PC-3 (cell line): Measurements from ENCODE around the gene CAPZB. TPM values are rescaled to one million over a fixed set of nuclear protein-coding genes. Genes with fewer than 3 reads are reported as not detected.

ENCODE experiments used
- ATAC-seq: fragments of 200-7000 bp; cut with Tn5 transposase; 2 replicates; pipeline ENCODE4 v1.9.1; 2020; ENCODE audit warnings: mild to moderate bottlenecking, moderate library complexity
- BruUV-seq: library from RNA; stranded (reverse); fragments of 400-500 nt; replicated peaks from 2 replicates; lab custom pipeline; 2021; lab: Mats Ljungman, UMichigan
- CTCF ChIA-PET: fragments of 300-600 bp; sonication (Branson Sonifier 250); formaldehyde crosslinking; loops from one replicate; lab custom pipeline; 2022; ENCODE audit warnings: antibody characterized with exemption; lab: Charles Lee
- POLR2A ChIA-PET: fragments of 300-600 bp; sonication (Branson Sonifier 250); formaldehyde crosslinking; loops from one replicate; lab custom pipeline; 2022; ENCODE audit warnings: antibody characterized with exemption; ENCODE audit not compliant: unreplicated experiment; lab: Charles Lee
- DNase-seq: peaks from one replicate; pipeline ENCODE4 v3.0.0-alpha.2; 2015
- H2AFZ ChIP-seq: fragments of 300-600 bp; sonication (generic); 2 replicates; pipeline ENCODE4 v1.6.0; 2016; ENCODE audit warnings: antibody characterized with exemption, low read length
- H3F3A ChIP-seq: fragments of 300-600 bp; sonication (generic); one replicate; pipeline ENCODE4 v1.6.0; 2017; ENCODE audit warnings: antibody characterized with exemption, low read length, control low read depth, mild to moderate bottlenecking; ENCODE audit not compliant: unreplicated experiment
- H3K27ac ChIP-seq: fragments of 300-600 bp; sonication (generic); 2 replicates; pipeline ENCODE4 v1.5.1; 2016; ENCODE audit warnings: mild to moderate bottlenecking, low read length
- H3K27me3 ChIP-seq: fragments of 300-600 bp; sonication (generic); 2 replicates; pipeline ENCODE4 v1.6.1; 2016; ENCODE audit warnings: low read length, mixed read lengths
- H3K36me3 ChIP-seq: fragments of 300-600 bp; sonication (generic); 2 replicates; pipeline ENCODE4 v1.6.1; 2016; ENCODE audit warnings: low read depth, mixed run types, low read length, mixed read lengths
- H3K4me1 ChIP-seq: fragments of 300-600 bp; sonication (generic); 2 replicates; pipeline ENCODE4 v1.5.1; 2016; ENCODE audit warnings: low read length; ENCODE audit not compliant: insufficient read depth
- H3K4me2 ChIP-seq: fragments of 300-600 bp; sonication (generic); 2 replicates; pipeline ENCODE4 v1.6.0; 2016; ENCODE audit warnings: low read length
- H3K4me3 ChIP-seq: fragments of 300-600 bp; sonication (generic); 2 replicates; pipeline ENCODE4 v1.5.1; 2016; ENCODE audit warnings: mild to moderate bottlenecking, low read length, mixed read lengths
- H3K79me2 ChIP-seq: fragments of 300-600 bp; sonication (generic); 2 replicates; pipeline ENCODE4 v1.6.1; 2017; ENCODE audit warnings: low read length, mixed read lengths
- H3K9ac ChIP-seq: fragments of 300-600 bp; sonication (generic); 2 replicates; pipeline ENCODE4 v1.6.0; 2016; ENCODE audit warnings: mild to moderate bottlenecking, low read length
- H3K9me2 ChIP-seq: fragments of 300-600 bp; sonication (generic); replicated peaks from 2 replicates; pipeline ENCODE4 v1.6.1; 2016; ENCODE audit warnings: mixed run types, low read length, mixed read lengths
- H3K9me3 ChIP-seq: fragments of 300-600 bp; sonication (generic); 2 replicates; pipeline ENCODE4 v1.6.1; 2016; ENCODE audit warnings: low read length, mixed read lengths
- H4K20me1 ChIP-seq: fragments of 300-600 bp; sonication (generic); 2 replicates; pipeline ENCODE4 v1.6.1; 2016; ENCODE audit warnings: low read length, mixed read lengths
- EZH2 ChIP-seq: fragments of 300-600 bp; sonication (generic); IDR thresholded peaks from one replicate; pipeline ENCODE4 v1.6.1; 2017; ENCODE audit warnings: antibody characterized with exemption, mild to moderate bottlenecking, low read length; ENCODE audit not compliant: unreplicated experiment
- EZH2phosphoT487 ChIP-seq: fragments of 300-600 bp; sonication (generic); IDR thresholded peaks from 2 replicates; pipeline ENCODE4 v1.6.1; 2018; ENCODE audit warnings: mild to moderate bottlenecking, antibody characterized with exemption, low read length, borderline replicate concordance
- intact Hi-C: fragments of 100-400 bp; cut with micrococcal nuclease; formaldehyde crosslinking; loops from 2 replicates; pipeline ENCODE4 v1.9.0; 2023
- total RNA-seq: library from RNA; depleted of rRNA; stranded (reverse); fragments of >200 nt; gene quantifications from 2 replicates; pipeline ENCODE4 v1.2.3, GENCODE V29; 2014
- TF ChIP-seq, protein P1 (sequence below): fragments of 300-600 bp; sonication (generic); conservative IDR thresholded peaks from 2 replicates; pipeline ENCODE4 v1.5.1; 2017; ENCODE audit warnings: antibody characterized with exemption, low read depth, mild to moderate bottlenecking, low read length

Gene CAPZB
- total RNA-seq, 1 experiment from 2014 or later = 86.7 TPM

DNA sequence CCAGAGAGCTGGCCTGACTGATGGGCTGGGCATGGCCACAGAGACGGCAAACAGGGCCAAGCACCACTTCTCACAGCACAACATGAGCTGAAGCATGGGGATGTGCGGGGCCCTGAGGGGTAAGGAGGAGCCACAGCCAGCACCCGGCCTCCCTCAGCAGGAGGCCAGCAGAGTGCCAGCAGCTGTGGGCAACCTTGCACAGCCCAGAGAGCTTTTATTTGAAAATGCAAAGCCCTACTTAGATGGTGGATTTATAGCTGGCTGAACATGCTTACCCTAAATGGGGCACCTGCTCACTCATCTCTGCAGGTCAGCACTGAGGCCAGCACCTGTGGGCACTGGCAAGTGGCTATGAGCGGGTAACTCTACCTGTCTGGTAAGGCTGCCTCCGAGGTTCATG is 129.1 kb downstream of the CAPZB start:
- no peak overlapping the region for H3K27ac ChIP-seq

DNA sequence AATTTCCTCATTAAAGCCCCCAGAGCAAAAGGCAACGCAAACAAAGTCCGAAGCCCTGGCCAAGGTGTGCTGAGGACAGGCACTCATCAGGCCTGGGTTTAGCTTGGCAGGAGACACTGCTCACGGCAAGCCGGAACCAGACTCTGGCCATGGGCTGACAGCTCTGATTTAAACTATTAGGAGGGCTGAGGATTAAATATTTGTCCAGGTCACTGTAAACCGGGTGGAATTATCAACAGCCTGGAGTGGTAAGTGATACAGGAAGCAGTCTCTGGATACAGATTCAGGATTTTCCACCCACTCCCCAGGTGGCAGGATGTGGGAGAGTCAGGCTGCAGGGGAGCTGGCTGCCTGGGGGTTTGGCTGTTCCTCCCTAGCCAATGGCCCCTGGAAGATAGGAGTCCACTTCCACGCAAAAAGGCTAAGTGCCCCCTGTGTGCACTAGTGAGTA is 130.8 kb downstream of the CAPZB start:
- intact Hi-C loops = no loop called here
- CTCF ChIA-PET = no interaction called here

More for the DNA sequence above, 129.1 kb downstream of the CAPZB start:
- Histone ChIP-seq H2AFZ (no peak overlapping the region), H3K79me2 (peaks cover 17% of the 10 kb centered on the region; the same call in 1 of the 2 replicates), H3K9me2 (no peaks in the 10 kb centered on the region), H3F3A (no peaks in the 10 kb centered on the region), H3K4me1 (peaks cover 3% of the 10 kb centered on the region), H3K4me3 (no peak overlapping the region), H3K9me3 (no peaks in the 10 kb centered on the region), H3K27me3 (no peaks in the 10 kb centered on the region), H3K4me2 (no peak overlapping the region), H4K20me1 (peaks cover 10% of the 10 kb centered on the region; the same call in 1 of the 2 replicates), H3K9ac (no peak overlapping the region), H3K36me3 (peaks cover 26% of the 10 kb centered on the region; the same call in 1 of the 2 replicates)
- intact Hi-C loops = no loop called here
- no TSS peak for BruUV-seq
- no peak for DNase-seq
- TF ChIP-seq EZH2phosphoT487 = no peak
- TF ChIP-seq, protein P1, sequence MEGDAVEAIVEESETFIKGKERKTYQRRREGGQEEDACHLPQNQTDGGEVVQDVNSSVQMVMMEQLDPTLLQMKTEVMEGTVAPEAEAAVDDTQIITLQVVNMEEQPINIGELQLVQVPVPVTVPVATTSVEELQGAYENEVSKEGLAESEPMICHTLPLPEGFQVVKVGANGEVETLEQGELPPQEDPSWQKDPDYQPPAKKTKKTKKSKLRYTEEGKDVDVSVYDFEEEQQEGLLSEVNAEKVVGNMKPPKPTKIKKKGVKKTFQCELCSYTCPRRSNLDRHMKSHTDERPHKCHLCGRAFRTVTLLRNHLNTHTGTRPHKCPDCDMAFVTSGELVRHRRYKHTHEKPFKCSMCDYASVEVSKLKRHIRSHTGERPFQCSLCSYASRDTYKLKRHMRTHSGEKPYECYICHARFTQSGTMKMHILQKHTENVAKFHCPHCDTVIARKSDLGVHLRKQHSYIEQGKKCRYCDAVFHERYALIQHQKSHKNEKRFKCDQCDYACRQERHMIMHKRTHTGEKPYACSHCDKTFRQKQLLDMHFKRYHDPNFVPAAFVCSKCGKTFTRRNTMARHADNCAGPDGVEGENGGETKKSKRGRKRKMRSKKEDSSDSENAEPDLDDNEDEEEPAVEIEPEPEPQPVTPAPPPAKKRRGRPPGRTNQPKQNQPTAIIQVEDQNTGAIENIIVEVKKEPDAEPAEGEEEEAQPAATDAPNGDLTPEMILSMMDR = no peak
- no peak for TF ChIP-seq EZH2
- no peak for ATAC-seq
- ChIA-PET CTCF (no interaction called here), POLR2A (no interaction called here)

DNA sequence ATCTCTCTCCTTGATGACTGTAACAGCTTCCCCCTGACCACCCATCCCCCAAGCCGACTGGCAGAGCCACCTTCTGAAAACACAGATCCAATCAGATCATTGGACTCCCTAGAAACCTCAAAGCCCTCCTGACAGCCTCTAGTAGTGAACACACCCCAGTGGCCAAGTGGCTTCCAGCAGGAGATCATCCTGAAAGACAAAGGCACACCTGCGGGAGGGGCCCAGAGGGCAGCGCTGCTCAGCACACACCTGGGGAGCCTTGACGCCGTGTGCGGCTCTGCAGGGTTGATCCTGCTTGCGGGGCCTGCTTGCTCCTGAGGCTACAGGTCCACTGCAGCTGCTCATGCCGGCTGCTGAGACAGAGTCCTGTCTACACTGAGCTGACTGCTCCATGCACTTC is 131.7 kb downstream of the CAPZB start:
- no peak overlapping the region for H3K4me3 ChIP-seq
- DNase-seq (no peak), ATAC-seq (no peak)
- BruUV-seq = no TSS peak
- ChIA-PET CTCF (no interaction called here), POLR2A (no interaction called here)
- H3K9me2 ChIP-seq = no peaks in the 10 kb centered on the region
- H3K79me2 ChIP-seq = no peaks in the 10 kb centered on the region
- intact Hi-C loops = no loop called here
- H2AFZ ChIP-seq = no peak overlapping the region
- H3F3A ChIP-seq = no peaks in the 10 kb centered on the region
- no peaks in the 10 kb centered on the region for H4K20me1 ChIP-seq
- H3K4me2 ChIP-seq = no peak overlapping the region
- TF ChIP-seq, protein P1 = no peak
- no peak for TF ChIP-seq EZH2phosphoT487
- no peak for TF ChIP-seq EZH2
- no peaks in the 10 kb centered on the region for H3K4me1 ChIP-seq
- no peak overlapping the region for H3K27ac ChIP-seq
- H3K9ac ChIP-seq = no peak overlapping the region
- peaks cover 26% of the 10 kb centered on the region; the same call in 1 of the 2 replicates for H3K36me3 ChIP-seq
- H3K9me3 ChIP-seq = no peaks in the 10 kb centered on the region
- H3K27me3 ChIP-seq = no peaks in the 10 kb centered on the region

More for the DNA sequence above, 130.8 kb downstream of the CAPZB start:
- no peak for TF ChIP-seq EZH2phosphoT487
- TF ChIP-seq, protein P1 = no peak
- no peak for TF ChIP-seq EZH2
- no TSS peak for BruUV-seq
- POLR2A ChIA-PET = no interaction called here
- no peaks in the 10 kb centered on the region for H3F3A ChIP-seq
- H3K9ac ChIP-seq = no peak overlapping the region
- no peak for DNase-seq
- H2AFZ ChIP-seq = no peak overlapping the region
- H3K27me3 ChIP-seq = no peaks in the 10 kb centered on the region
- no peak overlapping the region for H3K4me3 ChIP-seq
- ATAC-seq = no peak
- no peaks in the 10 kb centered on the region for H3K9me2 ChIP-seq
- no peak overlapping the region for H3K27ac ChIP-seq
- peaks cover 4% of the 10 kb centered on the region; the same call in 1 of the 2 replicates for H3K79me2 ChIP-seq
- H4K20me1 ChIP-seq = 0 out of 2 replicates have a peak, but pooled peaks cover under 1% of the 10 kb centered on the region
- no peak overlapping the region for H3K4me2 ChIP-seq
- H3K4me1 ChIP-seq = no peaks in the 10 kb centered on the region
- no peaks in the 10 kb centered on the region for H3K9me3 ChIP-seq
- peaks cover 26% of the 10 kb centered on the region; the same call in 1 of the 2 replicates for H3K36me3 ChIP-seq
